ENCODE data around the gene AKAP6.

Gene AKAP6

GRCh38 chr14:32329146-32329545 lies at the start of gene AKAP6:
Gene AKAP6, plus strand, starts transcription at chr14:32329298. Its CDS starts 104,196 bp downstream, at chr14:32433494.
- ATAC-seq = no peak
- no peak for DNase-seq

- DNase-seq (no peak), ATAC-seq (no peak)
Observed at GRCh38 chr14:32286602-32287001, 42.5 kb upstream of the AKAP6 start.

GRCh38 chr14:32296366-32296765 lies 32.7 kb upstream of the AKAP6 start:
- no peak for DNase-seq

GRCh38 chr14:32298346-32298745 lies 30.8 kb upstream of the AKAP6 start:
- no peak for DNase-seq
- no peak for ATAC-seq

More at GRCh38 chr14:32296366-32296765, 32.7 kb upstream of the AKAP6 start:
- no peak for ATAC-seq

- DNase-seq (no peak), ATAC-seq (no peak)
Observed at GRCh38 chr14:32300136-32300535, 29.0 kb upstream of the AKAP6 start.

- ATAC-seq (no peak), DNase-seq (no peak)
Observed at GRCh38 chr14:32303865-32304264, 25.2 kb upstream of the AKAP6 start.

GRCh38 chr14:32304296-32304695 lies 24.8 kb upstream of the AKAP6 start:
- DNase-seq (no peak), ATAC-seq (no peak)

- DNase-seq (no peak), ATAC-seq (no peak)
Observed at GRCh38 chr14:32306549-32306948, 22.5 kb upstream of the AKAP6 start.

GRCh38 chr14:32307881-32308582 lies 21.1 kb upstream of the AKAP6 start:
- no peak for ATAC-seq
- no peak for DNase-seq

GRCh38 chr14:32310876-32311275 lies 18.2 kb upstream of the AKAP6 start:
- DNase-seq = no peak
- no peak for ATAC-seq

- no peak for DNase-seq
- no peak for ATAC-seq
Observed at GRCh38 chr14:32311294-32312009, 17.6 kb upstream of the AKAP6 start.

- no peak for ATAC-seq
- DNase-seq = no peak
Observed at GRCh38 chr14:32312010-32312331, 17.1 kb upstream of the AKAP6 start.

GRCh38 chr14:32313844-32314376 lies 15.2 kb upstream of the AKAP6 start:
- ATAC-seq (no peak), DNase-seq (no peak)

- no peak for ATAC-seq
Observed at GRCh38 chr14:32318087-32318795, 10.9 kb upstream of the AKAP6 start.

GRCh38 chr14:32319368-32320049 lies 9.6 kb upstream of the AKAP6 start:
- ATAC-seq (no peak), DNase-seq (no peak)

More at GRCh38 chr14:32318087-32318795, 10.9 kb upstream of the AKAP6 start:
- DNase-seq = no peak

GRCh38 chr14:32324601-32325000 lies 4.5 kb upstream of the AKAP6 start:
- DNase-seq = no peak
- ATAC-seq = no peak

GRCh38 chr14:32327255-32327961 lies 1.7 kb upstream of the AKAP6 start:
- DNase-seq (no peak), ATAC-seq (peak; percentile 61)

- DNase-seq (no peak), ATAC-seq (no peak)
Observed at GRCh38 chr14:32329690-32330285, 690 bp downstream of the AKAP6 start.

- no peak for DNase-seq
- no peak for ATAC-seq
Observed at GRCh38 chr14:32330351-32331111, 1.4 kb downstream of the AKAP6 start.

- no peak for DNase-seq
- no peak for ATAC-seq
Observed at GRCh38 chr14:32331206-32331605, 2.1 kb downstream of the AKAP6 start.
